ENCODE measurements around the gene ADAT3. TPM values are rescaled to one million over a fixed set of nuclear protein-coding genes. Genes with fewer than 3 reads are reported as not detected.

The ADAT3 gene
- total RNA-seq, 1 donor from 2014 or later: 1.8 TPM

DNA sequence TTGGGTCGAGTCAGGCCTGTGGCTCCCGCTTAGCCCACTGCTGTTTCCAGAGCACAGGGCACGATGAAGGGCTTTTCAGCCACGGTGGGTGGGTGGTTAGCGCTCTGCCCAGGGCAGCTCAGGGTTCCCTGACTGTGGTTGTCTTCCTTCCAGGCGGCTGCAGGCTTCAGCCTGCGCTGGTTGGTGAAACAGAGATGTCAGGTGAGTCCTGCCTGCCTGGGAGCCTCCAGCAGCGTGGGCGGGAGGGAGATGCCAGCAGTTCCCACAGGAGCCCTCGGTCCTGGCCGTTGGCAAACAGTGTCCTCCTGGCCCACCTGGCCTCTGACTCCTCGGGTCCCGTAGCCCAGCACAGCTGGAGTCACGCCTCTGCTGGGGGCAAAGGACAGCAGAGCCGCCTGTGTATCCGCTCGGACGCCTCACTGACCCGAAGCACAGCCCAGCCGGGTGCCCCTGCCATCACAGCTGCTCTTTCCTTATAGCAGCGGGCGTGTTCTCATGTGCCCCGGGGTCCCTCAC is 9.7 kb downstream of the ADAT3 start:
- Histone ChIP-seq H3K4me3 (ENCODE audit: low read depth, low read length) (no peak overlapping the region), H3K36me3 (ENCODE audit: control insufficient read depth, insufficient read depth, low read length) (no peaks in the 10 kb centered on the region), H3K27me3 (ENCODE audit: control insufficient read depth, insufficient read depth, low read length) (no peaks in the 10 kb centered on the region)
- DNase-seq (ENCODE audit: low read depth): no peak
- TF ChIP-seq, protein P1, sequence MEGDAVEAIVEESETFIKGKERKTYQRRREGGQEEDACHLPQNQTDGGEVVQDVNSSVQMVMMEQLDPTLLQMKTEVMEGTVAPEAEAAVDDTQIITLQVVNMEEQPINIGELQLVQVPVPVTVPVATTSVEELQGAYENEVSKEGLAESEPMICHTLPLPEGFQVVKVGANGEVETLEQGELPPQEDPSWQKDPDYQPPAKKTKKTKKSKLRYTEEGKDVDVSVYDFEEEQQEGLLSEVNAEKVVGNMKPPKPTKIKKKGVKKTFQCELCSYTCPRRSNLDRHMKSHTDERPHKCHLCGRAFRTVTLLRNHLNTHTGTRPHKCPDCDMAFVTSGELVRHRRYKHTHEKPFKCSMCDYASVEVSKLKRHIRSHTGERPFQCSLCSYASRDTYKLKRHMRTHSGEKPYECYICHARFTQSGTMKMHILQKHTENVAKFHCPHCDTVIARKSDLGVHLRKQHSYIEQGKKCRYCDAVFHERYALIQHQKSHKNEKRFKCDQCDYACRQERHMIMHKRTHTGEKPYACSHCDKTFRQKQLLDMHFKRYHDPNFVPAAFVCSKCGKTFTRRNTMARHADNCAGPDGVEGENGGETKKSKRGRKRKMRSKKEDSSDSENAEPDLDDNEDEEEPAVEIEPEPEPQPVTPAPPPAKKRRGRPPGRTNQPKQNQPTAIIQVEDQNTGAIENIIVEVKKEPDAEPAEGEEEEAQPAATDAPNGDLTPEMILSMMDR (IDR thresholded peaks at IDR 0.05; ENCODE audit: insufficient read depth, low read length, poor library complexity, severe bottlenecking): no peak

DNA sequence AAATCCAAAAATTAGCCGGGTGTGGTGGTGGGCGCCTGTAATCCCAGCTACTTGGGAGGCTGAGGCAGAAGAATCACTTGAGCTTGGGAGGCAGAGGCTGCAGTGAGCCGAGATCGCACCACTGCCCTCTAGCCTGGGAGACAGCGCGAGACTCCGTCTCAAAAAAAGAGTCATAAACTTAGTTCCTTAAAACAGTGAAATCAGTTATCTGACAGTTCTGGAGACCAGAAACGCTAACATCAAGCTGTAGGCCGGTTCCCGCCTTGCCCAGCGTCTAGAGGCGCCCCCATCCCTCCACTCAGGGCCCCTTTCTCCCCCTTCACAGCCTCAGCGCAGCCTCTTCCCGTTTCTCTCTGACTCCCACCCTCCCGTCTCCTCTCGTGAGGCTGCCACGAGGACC is 11.9 kb downstream of the ADAT3 start:
- H3K4me3 ChIP-seq (ENCODE audit: low read depth, low read length): no peak overlapping the region
- TF ChIP-seq, protein P1 (IDR thresholded peaks at IDR 0.05; ENCODE audit: insufficient read depth, low read length, poor library complexity, severe bottlenecking): no peak
- no peak for DNase-seq (ENCODE audit: low read depth)
- no peaks in the 10 kb centered on the region for H3K27me3 ChIP-seq (ENCODE audit: control insufficient read depth, insufficient read depth, low read length)
- no peaks in the 10 kb centered on the region for H3K36me3 ChIP-seq (ENCODE audit: control insufficient read depth, insufficient read depth, low read length)

DNA sequence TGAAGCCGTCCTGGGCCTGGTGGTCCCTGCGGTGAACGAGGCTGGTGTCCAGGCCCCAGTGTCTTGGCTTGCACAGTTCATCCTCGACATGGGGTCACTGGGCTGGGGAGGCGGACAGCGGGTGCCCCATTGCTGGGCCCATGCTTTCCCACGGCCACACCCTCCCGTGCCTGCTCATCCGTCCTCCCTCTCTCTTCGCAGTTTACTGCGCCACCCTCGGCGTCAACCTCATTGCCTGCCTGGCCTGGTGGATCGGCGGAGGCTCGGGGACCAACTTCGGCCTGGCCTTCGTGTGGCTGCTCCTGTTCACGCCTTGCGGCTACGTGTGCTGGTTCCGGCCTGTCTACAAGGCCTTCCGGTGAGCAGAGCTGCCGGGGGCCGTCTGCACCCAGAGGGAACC is 12.7 kb downstream of the ADAT3 start:
- Histone ChIP-seq H3K36me3 (ENCODE audit: control insufficient read depth, insufficient read depth, low read length) (peaks cover 2% of the 10 kb centered on the region), H3K4me3 (ENCODE audit: low read depth, low read length) (no peak overlapping the region), H3K27me3 (ENCODE audit: control insufficient read depth, insufficient read depth, low read length) (no peaks in the 10 kb centered on the region)
- TF ChIP-seq, protein P1 (IDR thresholded peaks at IDR 0.05; ENCODE audit: insufficient read depth, low read length, poor library complexity, severe bottlenecking): no peak
- no peak for DNase-seq (ENCODE audit: low read depth)

DNA sequence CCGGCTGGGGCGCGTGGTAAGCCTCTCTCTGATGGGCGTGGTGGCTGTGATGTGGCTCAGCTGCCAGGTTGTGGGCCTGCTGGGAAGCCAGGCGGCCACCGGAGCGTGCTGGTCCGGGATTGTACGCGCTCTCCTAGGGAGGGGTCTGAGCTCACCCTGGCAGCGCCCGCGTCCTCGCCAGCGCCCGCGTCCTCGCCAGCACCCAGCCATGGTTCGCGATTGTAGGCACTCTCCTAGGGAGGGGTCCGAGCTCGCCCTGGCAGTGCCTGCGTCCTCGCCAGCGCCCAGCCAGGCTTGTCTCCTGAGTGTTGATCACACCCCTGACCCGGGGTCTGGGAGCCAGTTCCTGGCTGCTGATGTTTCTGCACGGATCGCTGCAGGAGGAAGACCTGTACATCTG is 13.8 kb downstream of the ADAT3 start:
- H3K4me3 ChIP-seq (ENCODE audit: low read depth, low read length): no peak overlapping the region
- TF ChIP-seq, protein P1 (IDR thresholded peaks at IDR 0.05; ENCODE audit: insufficient read depth, low read length, poor library complexity, severe bottlenecking): no peak
- peaks cover 3% of the 10 kb centered on the region for H3K36me3 ChIP-seq (ENCODE audit: control insufficient read depth, insufficient read depth, low read length)
- H3K27me3 ChIP-seq (ENCODE audit: control insufficient read depth, insufficient read depth, low read length): no peaks in the 10 kb centered on the region
- DNase-seq (ENCODE audit: low read depth): no peak

DNA sequence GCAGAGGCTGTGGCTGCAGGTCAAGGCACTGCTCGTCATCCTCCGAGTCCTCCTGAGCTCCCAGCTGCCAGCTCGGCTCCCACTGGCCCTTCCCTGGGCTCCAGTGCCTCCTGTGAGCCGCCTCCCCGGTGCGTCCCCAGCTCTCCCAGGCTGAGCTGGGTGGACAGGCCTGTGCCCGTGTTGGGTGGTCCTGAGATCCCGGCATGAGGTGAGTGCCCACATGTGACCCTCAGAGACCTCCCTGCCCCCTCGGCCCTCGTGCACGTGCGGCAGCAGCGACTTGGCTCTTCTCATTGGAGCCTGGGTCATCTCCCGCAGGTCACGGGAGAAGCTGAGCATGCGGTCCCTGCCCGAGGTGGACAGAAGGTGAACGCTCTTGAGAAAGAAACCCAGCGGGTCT is 15.4 kb downstream of the ADAT3 start:
- peaks cover 3% of the 10 kb centered on the region for H3K36me3 ChIP-seq (ENCODE audit: control insufficient read depth, insufficient read depth, low read length)
- H3K27me3 ChIP-seq (ENCODE audit: control insufficient read depth, insufficient read depth, low read length): no peaks in the 10 kb centered on the region
- TF ChIP-seq, protein P1 (IDR thresholded peaks at IDR 0.05; ENCODE audit: insufficient read depth, low read length, poor library complexity, severe bottlenecking): no peak
- no peak for DNase-seq (ENCODE audit: low read depth)
- no peak overlapping the region for H3K4me3 ChIP-seq (ENCODE audit: low read depth, low read length)

DNA sequence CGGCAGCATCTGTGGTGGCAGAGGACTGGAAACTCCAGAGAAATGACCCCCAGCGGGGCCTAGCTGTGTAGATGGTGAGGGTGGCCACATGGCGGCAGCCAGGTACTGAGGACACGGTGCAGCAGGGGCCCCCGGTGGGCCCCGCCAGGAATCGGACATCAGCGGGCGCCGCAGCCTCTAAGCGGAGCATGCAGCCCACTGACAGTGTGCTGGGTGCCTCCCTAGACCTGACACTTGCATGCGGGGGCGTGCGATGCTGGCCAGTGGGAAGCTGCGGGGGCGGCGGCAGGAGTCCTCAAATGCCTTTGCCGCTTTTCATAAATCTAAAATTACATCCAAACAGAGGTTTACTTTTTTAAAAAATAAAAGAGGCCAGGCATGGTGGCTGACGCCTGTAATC is 16.1 kb downstream of the ADAT3 start:
- TF ChIP-seq, protein P1 (IDR thresholded peaks at IDR 0.05; ENCODE audit: insufficient read depth, low read length, poor library complexity, severe bottlenecking): no peak
- Histone ChIP-seq H3K4me3 (ENCODE audit: low read depth, low read length) (no peak overlapping the region), H3K36me3 (ENCODE audit: control insufficient read depth, insufficient read depth, low read length) (peaks cover 3% of the 10 kb centered on the region), H3K27me3 (ENCODE audit: control insufficient read depth, insufficient read depth, low read length) (no peaks in the 10 kb centered on the region)
- DNase-seq (ENCODE audit: low read depth): no peak

Data from kidney epithelial cell (primary cell).